Measurements from ENCODE around the gene ZSCAN5C.

DNA sequence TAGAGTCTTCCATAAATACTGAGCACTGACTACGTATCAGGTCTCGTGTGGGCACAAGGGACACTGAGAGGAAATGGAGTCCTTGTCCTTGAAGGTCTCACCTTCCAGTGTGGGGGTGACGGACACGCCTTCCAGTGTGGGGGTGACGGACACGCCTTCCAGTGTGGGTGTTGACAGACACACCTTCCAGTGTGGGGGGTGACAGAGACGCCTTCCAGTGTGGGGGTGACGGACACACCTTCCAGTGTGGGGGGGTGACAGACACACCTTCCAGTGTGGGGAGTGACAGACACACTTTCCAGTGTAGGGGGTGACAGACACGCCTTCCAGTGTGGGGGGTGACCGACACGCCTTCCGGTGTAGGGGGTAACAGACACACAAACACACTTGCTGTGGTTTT lies 56.2 kb downstream of the ZSCAN5C start:
- TF ChIP-seq YY1 (IDR thresholded peaks at IDR 0.05; ENCODE audit: insufficient read depth, insufficient read length) (no peak), ZNF274 (IDR thresholded peaks at IDR 0.05; ENCODE audit: low read depth, low read length) (no peak), SUZ12 (IDR thresholded peaks at IDR 0.05; ENCODE audit: extremely low read depth, insufficient read depth, insufficient read length) (no peak)
